HG02981 (cell line): ENCODE data around the gene IWS1.
A peak's percentile ranks its signal among the peaks of the same experiment; 100 is the strongest.
"Not testable (repeated sequence)": the region's sequence is repeated elsewhere in the genome, so short reads cannot be mapped to it uniquely, and the experiment has no call there.

ENCODE experiments used
- ATAC-seq: cut with Tn5 transposase; IDR thresholded peaks from one replicate; pipeline ENCODE4 v1.9.1; 2021; ENCODE audit warnings: mild to moderate bottlenecking, moderate library complexity; ENCODE audit not compliant: unreplicated experiment

IWS1 gene

DNA sequence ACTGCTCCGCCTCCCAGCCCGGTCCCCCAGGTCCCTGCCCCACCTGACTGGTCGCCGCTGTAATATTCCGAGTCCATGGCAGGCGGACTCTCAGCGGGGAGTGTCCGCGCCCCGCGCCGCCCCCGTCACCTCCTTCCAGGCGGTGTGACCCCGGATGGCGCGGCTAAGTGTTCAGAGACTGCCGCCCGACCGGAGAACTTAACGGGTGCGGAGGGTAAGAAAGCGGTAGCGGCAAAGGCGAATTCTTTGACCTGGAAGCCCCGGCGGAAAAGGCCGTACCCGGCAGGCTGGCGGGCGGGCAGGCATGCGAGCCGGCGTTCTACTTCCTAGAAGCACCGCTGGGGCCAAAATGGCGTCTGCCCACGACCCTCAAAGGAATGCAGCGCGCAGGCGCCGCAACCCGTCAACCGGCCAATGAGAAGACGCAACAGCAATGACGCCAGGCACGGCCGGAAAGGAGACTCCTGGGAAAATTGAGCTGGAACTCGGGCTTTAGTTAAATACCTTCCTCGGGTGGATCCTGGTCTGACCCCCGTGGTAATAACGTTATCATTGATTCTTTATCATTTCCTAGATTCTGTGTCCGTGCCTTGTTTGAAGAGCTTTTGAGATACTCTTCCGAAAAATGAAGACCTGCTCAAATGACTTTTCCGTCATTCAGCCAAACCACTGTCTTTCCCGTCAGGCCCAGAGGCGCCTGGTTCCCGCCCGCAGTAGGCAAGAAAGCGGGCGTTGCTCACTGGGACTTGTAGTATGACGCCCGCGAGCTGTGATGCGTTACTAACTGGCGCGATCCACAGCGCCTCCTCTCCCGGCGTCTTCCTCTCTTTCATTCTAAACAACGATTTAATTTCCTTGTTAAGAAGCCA, at the start of gene IWS1:
IWS1 (minus strand) TSS at position 358 of the 869 bp plus-strand sequence; CDS start at position 77, 281 bp downstream.
- ATAC-seq = peak; percentile 82

- ATAC-seq = no peak
Measured at GRCh38 chr2:127575941-127576432, 49.7 kb upstream of the IWS1 start.

DNA sequence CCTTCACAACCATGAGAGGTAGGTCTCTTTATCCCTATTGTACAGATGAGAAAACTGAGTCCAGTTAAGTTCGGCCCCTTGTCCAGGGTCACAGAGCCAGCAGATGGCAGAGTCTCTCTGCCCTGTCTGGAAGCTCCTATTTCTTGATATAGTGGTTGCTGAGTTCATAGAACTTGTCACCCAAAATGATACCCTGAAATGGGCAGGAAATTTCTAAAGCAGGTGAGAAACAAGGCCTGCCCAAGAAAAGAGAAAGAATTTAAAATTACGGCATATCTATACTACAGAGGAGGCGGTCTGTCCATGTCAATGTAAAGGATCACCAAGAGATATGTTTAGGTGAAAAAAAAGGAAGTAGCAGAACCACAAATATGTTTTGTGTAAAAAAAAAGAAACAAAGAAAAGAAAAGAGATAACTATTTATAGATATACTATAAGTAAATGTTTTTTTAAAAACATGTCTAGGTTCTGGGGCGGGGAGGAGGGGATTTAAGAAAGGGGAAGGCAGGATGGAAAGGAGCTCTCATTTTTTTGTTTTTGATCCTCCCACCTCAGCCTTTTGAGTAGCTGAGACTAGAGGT, 49.0 kb upstream of the IWS1 start:
- ATAC-seq = no peak

GRCh38 chr2:127574656-127575055, 48.4 kb upstream of the IWS1 start:
- no peak for ATAC-seq

DNA sequence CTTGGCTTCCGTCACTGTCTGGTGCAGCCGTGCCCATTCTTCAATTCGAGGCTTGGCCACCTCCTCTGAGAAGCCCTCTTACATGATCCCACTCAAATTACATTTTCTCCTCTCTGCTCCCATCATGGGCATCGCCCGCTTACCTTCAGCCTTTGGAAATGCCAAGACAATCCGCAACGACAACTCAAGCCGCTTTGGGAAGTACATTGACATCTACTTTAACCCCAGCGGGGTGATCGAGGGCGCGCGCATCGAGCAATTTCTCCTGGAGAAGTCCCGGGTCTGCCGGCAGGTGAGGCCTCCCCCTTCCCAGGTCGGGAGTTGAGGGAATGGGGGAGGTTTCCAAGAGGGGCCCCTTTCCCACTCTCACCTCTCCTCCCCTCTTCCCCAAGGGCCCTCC, 47.5 kb upstream of the IWS1 start:
- ATAC-seq = no peak

DNA sequence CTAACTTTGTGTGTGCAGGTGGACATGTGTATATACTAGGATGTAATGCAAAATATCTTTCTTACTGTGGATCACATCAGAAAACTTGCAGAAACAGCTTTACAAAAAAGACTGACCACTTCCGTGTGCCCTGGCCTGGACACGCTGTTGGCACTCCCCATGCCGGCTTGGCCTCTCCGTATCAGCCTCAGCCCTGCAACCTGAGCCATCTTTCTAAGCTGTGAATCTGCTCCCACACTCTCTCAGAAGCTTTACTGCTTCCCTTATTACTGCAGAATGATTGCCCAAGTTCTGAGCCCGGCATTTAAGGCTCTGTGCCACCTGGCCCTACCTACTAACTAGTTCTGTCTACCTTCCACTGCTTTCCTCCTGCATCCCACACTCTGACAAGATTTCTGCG, 47.0 kb upstream of the IWS1 start:
- no peak for ATAC-seq

GRCh38 chr2:127572841-127573240, 46.6 kb upstream of the IWS1 start:
- no peak for ATAC-seq

- not testable (repeated sequence) for ATAC-seq
Measured at GRCh38 chr2:127572352-127572751, 46.1 kb upstream of the IWS1 start.

GRCh38 chr2:127570282-127571250, 44.3 kb upstream of the IWS1 start:
- ATAC-seq = no peak

DNA sequence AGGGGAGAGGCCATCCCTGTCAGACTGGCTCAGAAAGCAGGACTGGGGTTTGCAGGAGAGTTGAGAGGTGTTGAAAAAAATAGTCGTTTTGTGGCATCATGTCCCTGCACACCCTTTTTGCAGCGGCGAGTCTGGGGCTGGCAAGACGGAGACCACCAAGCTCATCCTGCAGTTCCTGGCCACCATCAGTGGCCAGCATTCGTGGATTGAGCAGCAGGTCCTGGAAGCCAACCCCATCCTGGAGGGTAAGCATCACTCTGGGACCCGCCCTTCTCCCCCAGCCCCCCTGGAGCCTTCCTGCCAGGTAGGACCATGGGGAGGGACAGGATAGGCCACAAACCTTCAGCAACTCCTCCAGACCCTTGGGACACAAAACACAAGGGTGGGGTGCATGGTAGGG, 43.4 kb upstream of the IWS1 start:
- ATAC-seq = no peak

DNA sequence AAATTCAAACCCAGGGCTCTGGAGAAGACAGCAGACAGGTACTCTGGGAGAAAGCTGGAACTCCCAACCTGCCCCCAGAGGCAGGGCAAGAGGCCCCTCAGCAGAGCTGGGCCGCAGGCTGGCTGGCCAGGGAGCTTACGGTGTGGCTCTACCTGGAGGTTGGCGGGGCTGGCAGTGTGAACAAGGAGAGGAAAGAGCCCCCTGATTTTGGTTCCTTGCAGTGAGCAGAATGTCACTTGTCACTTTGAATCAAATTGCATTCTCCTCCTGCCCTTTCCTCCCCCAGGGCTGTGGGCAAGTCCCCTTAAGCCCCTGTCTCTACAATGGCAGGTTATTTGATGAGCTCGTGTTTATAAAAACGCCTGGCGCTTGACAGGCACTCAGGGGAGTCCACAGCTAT, 41.8 kb upstream of the IWS1 start:
- ATAC-seq = no peak

DNA sequence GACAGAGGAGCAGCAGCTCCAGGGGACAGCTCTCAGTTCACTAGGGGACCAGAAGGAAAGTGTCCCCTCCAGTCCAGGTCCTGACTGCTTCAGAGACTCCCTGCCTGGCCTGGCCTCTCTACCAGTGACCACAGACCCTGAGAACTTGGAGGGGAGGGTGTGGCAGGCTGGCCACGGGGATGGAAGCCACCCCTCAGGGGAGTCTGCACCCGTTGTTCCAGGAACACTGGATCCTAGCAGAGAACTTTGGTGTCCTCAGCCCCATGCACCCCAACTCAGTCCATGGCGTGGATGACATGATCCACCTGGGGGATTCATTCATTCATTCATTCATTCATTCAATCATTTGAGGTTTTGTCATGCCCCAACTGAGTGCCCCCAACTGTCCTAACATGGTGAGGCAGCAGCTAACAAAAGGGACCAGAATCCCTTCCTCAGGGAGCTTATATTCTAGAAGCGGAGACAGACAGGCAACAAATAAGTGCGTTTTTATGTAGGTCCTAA, 41.1 kb upstream of the IWS1 start:
- ATAC-seq = no peak

DNA sequence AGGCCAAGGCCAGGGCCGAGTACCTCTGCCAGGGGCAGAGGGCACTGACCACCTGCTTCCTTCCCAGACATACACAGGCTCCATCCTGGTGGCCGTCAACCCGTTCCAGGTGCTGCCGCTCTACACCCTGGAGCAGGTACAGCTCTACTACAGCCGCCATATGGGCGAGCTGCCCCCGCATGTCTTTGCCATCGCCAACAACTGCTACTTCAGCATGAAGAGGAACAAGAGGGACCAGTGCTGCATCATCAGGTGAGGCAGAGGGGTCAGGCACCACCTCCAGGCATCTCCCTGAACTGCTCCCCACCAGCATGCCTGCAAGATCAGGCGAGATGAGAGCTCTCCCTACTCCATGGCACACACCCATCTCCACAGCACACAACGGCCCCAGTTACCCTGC, 40.3 kb upstream of the IWS1 start:
- ATAC-seq = no peak

DNA sequence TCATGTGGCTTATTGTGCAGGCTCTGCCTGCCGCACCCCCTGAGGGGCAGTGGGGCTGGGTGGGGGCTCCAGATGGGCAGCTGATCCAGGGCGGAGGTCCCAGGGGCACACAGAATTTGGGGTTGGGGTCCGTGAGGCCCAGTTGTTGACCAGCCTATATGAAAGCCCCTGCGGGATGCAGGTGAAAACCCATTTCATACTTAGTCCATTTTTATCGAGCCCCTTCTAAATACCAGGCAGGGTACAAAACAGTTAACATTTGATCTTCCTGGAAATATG, 39.8 kb upstream of the IWS1 start:
- no peak for ATAC-seq

DNA sequence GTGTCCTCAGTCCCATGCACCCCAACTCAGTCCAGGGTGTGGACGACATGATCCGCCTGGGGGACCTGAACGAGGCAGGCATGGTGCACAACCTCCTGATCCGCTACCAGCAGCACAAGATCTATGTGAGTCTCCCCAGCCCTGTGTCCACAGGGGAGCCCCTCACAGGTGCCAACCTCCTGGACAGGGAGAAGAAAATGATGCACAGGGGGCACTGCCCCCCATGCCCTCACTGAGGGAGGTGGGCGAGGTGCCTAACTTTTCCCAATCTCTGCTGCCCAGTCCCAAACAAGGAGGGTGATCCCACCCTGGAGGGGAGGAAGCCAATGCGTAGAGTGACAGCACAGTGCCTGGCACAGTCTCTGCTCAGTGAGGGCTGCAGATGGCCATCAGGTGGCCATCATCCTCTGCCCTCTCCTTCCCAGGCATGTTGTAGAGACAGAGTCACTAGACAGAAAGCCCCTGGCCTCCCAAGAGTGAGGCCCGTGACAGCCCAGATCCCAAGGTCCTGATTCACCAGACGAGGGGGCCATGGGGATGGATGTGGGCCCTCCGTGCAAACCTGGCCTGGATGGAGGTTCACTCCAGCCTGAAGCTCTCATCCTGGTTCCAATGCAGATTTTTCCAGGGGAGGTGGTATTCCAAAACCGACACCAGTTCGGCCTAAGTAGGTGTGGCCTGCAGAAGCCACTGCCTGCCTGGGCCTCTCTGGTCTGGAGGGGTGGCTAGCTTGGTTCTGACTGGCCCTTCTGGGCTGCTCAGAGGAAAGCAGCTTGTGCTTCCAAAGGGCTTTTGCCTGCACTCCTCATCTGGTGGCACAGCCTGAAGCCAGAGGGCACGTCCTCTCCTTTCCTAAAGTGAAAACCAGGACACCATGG, 39.2 kb upstream of the IWS1 start:
- ATAC-seq = no peak

DNA sequence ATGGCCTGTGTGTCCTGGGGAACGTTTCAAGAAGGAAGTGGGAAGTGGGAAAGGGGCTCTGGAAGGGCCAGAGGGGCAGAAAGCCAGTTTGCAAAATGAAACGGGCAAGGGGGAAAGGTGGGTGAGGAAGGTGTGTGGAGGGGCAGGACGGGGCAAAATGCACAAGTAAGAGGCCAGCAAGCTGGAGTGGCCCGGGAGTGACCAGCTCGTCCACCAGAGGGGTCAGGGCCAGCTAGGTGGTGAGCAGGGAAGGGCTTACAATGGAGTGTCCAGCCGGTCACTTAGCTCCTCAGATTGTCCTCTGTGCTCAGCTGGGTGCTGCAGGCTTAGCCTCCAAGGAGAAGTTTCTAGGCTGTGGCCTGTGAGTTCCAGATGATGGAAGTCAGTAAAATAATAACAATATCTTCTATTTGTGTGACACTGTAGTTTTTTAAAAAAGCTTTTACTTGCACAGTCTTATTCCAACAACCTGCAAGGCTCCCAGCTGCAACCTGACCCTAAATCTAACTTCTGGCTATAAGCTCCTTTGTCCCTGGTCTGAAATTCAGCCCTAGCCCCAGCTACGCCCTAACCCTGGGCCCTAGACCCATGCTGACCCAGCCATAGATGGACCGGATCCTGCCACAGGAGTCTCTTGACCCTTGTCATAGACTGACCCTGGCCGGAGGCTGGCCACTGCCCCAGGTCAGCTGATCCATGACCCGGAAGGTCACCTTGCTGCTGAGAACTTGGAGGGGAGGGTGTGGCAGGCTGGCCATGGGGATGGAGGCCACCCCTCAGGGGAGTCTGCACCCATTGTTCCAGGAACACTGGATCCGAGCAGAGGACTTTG, 38.4 kb upstream of the IWS1 start:
- ATAC-seq = no peak

GRCh38 chr2:127563458-127564428, 37.5 kb upstream of the IWS1 start:
- peak; percentile 99 for ATAC-seq

DNA sequence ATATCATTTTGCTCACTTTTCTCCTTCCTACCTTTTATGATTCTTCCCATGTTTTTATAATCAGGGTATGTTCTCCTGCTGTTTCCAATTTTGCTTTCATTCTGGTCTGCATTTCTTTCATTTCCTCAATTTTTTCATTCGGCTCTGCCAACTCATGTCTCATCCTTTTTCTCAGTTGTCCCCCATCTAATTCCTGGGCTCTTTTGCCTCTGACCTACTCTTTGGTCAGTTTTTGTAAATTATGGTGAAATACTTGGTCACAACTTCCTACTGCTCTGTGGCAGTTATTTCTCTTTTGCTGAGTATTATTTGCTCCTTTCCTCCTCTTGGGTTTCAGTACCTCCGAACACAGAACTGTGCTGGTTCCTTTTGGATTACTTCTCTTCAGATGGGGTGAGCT, 36.6 kb upstream of the IWS1 start:
- no peak for ATAC-seq
